ENCODE data around the gene CLMN.
"Not testable (repeated sequence)": the region's sequence is repeated elsewhere in the genome, so short reads cannot be mapped to it uniquely, and the experiment has no call there.

CLMN gene

DNA sequence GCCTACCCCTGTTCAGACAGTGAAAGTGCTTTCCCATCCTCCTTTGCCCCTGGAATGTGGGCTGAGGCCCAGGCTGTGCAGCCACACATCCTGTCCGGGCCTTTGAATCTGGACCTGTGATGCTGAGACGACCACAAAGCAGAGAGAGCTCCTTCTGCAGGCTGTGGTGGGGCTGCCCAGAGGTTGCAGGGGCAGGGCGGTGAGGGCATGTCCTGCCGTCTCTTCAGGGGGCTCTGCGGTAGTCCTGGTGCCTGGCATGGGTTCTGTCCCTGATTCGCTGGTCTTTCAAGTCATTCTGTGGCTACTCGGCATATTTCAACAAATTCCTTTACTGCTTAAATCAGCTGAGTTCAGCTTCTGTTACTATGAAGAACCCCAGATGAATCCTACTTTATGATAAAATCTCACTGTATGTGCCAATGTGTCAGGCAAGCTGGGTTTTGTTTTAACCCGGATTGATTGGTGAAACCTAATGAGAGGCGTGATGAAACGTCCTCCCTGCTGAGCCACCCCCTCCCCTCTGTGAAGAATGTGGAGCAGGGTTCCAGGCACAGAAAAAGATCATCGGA is 99.0 kb downstream of the CLMN start:
- no peak for DNase-seq (ENCODE audit: low read depth in 2 of 2)

DNA sequence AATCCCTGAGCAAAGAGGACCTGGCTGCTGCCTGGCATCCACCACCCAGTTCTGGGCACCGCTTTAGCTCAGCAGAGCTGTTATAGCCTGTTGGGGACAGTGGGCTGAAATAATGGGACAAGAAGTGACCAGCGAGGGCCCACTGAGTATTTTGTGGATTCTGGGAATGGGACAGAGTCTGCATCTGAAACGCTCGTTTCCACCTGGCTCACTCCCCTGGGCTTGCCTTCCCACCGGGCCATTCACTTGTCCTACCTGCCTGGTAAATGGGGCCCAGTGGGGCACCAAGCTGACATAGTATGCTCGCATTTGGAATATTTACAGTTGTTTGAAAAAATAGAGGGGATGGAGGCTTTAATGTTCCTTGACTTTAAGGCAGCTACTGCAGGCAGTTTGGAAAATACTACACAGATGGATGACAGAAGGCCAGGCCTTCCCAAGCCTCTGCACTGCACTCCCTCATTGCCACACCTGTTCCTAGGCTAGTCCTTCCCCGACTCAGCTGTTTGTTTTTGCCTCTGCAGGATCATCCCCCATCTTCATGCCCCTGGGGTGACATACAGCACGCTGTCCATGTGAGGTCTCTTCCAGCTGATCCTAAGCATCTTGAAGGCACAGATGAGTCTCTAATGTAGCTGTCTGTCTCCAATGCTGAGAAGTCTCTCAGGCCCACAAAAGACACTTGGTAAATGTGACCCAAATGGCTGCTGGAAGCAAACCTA is 101.1 kb downstream of the CLMN start:
- no peak for DNase-seq (ENCODE audit: low read depth in 2 of 2)

DNA sequence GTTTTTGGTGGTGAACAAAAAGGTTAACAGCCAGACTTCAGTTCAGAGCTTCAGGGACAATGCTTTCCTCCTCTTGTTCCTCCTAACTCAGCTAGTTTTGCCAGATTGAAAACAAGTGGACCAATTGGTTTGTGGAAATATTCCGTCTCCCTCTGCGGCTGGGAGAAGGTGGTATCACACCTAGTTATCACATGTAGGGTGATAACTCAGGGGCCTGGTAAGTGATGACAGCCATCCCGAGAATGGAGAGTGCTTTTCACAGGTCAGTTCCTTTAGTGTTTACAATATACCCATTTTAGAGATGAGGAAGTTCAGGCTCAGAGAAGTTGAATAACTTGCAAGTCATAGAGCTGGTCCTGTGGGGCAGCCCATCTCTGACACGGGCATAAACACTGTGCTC is 101.7 kb downstream of the CLMN start:
- DNase-seq (ENCODE audit: low read depth in 2 of 2) = no peak

DNA sequence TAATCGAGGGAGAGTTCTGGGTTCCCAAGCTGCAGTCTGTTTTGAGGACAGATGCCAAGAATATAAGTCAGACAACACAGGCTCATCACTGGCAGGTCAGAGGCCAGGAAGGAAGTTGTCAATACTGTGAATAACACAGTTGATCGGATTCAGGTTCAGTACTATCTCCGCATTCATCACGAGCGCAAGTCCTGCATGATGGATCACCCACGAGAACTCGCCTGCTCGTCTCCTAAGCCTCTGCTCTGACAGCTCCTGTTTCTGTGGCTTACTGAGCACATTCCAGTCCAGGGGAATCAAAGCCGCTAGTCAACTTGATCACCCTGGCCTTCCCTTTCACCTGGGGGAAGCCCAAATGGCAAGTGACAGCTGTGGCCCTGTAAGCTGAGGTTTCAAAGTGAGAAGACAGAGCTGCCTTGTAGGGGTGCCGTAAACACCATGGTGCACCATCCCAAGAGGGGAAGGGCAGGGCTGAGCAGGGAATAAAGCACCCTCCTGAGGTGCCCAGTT is 102.3 kb downstream of the CLMN start:
- DNase-seq (ENCODE audit: low read depth in 2 of 2) = no peak

DNA sequence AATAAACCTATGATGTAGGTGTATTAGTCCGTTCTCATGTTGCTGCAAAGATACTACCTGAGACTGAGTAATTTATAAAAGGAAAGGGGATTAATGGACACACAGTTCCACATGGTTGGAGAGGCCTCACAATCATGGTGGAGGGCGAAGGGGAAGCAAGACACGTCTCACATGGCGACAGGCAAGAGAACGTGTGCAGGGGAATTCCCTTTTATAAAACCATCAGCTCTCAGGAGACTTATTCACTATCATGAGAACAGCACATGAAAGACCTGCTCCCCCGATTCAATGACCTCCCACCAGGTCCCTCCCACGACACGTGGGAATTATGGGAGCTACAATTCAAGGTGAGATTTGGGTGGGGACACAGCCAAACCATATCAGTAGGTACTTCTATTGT is 103.7 kb downstream of the CLMN start:
- no peak for DNase-seq (ENCODE audit: low read depth in 2 of 2)

GRCh38 chr14:95215094-95215725 is 104.5 kb downstream of the CLMN start:
- DNase-seq (ENCODE audit: low read depth in 2 of 2) = no peak

GRCh38 chr14:95213774-95214173 is 105.9 kb downstream of the CLMN start:
- no peak for DNase-seq (ENCODE audit: low read depth in 2 of 2)

GRCh38 chr14:95211721-95212504 is 107.8 kb downstream of the CLMN start:
- DNase-seq (ENCODE audit: low read depth in 2 of 2) = no peak

DNA sequence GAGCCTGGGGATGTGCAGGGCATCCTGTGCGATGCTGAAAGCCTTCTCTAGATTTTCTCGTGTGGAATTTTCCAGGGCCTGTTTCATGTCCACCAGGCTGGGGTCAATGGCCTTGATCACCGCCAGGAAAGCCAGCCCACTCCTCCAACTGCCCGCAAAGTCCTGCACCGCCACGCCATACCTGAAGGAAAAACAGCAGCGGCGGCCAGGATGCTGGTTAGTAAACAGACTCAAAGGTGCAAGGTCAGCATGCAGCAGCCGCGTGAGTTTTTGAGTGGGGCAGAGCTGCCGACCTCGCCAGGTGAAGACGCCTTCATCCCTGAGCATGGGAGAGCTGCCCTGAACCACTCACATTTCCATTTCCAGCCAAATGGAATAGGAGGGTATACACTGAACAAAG is 109.0 kb downstream of the CLMN start:
- DNase-seq (ENCODE audit: low read depth in 2 of 2) = no peak

- no peak for DNase-seq (ENCODE audit: low read depth in 2 of 2)
Measured at GRCh38 chr14:95208598-95208997, 111.1 kb downstream of the CLMN start.

- DNase-seq (ENCODE audit: low read depth in 2 of 2) = no peak
Measured at GRCh38 chr14:95207475-95208233, 112.1 kb downstream of the CLMN start.

DNA sequence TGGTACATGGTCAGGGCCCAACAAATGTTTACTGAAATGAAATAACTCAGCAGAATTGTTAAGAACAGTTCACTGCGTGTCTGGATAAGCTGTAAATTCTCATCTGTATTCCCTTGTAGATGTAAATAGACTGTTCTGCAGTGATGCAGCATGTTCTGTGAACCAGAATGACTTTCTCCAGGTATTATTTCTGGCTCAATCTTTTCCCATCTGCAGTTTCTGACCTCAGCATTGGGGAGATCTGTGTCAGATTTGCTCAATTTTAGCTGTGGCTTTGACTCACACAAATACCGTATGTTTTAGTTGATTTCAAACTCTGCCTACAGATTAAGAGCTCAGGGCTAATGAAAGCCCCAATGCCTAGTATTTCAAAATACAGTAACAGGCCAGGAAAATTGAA is 113.2 kb downstream of the CLMN start:
- no peak for DNase-seq (ENCODE audit: low read depth in 2 of 2)

GRCh38 chr14:95204705-95205104 is 115.0 kb downstream of the CLMN start:
- DNase-seq (ENCODE audit: low read depth in 2 of 2) = no peak

- not testable (repeated sequence) for DNase-seq (ENCODE audit: low read depth in 2 of 2)
Measured at GRCh38 chr14:95201745-95202144, 118.0 kb downstream of the CLMN start.

- DNase-seq (ENCODE audit: low read depth in 2 of 2) = no peak
Measured at GRCh38 chr14:95200404-95200803, 119.3 kb downstream of the CLMN start.

DNA sequence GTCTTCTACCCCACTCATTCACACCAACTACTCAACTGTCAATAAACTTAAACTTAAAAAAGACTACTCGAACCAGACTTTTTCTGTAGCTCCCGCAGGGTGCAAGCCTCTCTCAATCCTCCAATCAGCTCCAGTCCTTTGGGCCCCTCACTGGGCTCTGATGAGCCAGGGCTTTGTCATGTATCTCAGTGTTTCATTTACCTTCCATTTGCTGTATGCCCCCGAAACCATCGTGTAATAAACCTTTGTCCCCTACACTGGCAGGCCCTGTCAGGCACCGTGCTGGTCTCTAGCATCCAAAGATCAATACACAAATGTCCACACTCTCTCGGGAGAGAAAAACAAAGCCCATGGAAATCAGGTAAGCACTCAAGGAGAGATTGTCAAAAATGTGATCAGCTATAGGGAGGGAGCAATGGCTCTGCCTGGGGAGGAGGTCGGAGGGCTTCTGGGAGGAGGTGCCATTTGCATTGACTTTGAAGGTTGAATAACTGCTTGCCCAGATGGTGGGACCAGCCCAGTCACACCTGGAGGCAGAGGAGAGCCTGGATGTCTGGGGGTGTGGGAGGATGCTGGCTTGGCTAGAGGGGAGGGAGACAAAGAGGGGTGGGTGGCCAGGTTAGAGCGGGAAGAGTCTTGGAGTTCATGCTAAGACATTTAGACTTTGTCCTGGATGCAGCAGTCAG is 120.3 kb downstream of the CLMN start:
- no peak for DNase-seq (ENCODE audit: low read depth in 2 of 2)

DNA sequence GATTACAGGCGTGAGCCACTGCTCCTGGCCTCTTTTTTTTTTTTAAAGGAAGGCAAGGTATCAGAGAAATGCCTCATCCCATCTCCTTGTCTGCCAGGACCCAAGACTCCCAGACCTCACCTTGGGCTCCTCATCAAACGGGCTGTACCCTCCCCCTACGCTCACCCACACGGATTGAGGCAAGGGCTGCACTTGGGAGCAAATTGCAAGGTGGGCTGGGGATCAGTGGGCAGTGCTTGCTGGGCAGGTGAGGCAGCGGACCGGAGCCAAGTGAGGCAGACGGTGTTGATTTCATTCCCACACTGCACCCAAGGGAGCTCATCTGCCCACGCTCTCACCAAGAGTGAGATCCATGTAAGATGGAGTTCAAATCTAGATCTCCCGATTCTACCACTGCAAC is 121.4 kb downstream of the CLMN start:
- no peak for DNase-seq (ENCODE audit: low read depth in 2 of 2)

GRCh38 chr14:95197551-95197950 is 122.2 kb downstream of the CLMN start:
- no peak for DNase-seq (ENCODE audit: low read depth in 2 of 2)

DNA sequence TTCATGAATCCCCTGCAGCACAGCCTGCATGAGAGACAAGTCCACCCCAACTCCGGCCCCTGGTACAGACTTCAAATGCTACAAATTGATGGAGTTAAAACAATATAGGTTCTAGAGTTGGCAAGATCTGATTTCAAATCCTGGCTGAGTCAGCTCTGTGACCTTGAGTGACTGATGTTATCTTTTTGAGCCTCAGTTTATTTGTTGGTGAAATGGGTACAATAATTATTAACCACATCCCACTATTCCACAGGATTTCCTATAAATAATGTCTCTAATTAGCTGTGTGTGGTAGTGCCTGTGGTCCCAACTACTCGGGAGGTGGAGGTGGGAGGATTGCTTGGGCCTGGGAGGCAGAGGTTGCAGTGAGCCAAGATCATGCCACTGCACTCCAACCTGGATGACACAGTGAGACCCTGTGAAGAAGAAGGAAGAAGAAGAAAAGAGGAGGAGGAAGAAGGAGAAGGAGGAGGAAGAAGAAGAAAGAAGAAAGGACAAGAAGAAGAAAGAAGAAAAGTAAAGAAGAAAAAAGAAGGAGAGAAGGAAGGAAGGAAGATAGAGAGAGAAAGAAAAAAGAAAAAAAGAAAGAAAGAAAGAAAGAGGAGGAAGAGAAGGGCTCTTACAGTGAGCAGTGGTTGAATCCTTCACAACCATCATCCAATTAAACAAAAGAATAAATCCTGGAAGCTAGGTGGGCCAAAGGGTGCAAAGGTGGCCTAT is 122.7 kb downstream of the CLMN start:
- no peak for DNase-seq (ENCODE audit: low read depth in 2 of 2)

GRCh38 chr14:95196268-95196667 is 123.4 kb downstream of the CLMN start:
- DNase-seq (ENCODE audit: low read depth in 2 of 2) = no peak

Measured in stimulated activated CD8-positive, alpha-beta memory T cell treated with anti-CD3 and anti-CD28 coated beads, Interleukin-2, amount 100 ng/mL, for 1 hour (primary cell).